Endothelial cell of umbilical vein (primary cell): ENCODE measurements around the gene GFER.

Experiments used
- EZH2 ChIP-seq: IDR thresholded peaks from 2 replicates; pipeline ENCODE4 v1.6.1; 2012; ENCODE audit warnings: borderline replicate concordance, low read depth, mild to moderate bottlenecking, moderate library complexity, low read length, inconsistent platforms; ENCODE audit not compliant: severe bottlenecking
- GATA2 ChIP-seq: IDR thresholded peaks from 2 replicates; pipeline ENCODE4 v1.7.0; 2011; ENCODE audit warnings: low read depth, mild to moderate bottlenecking, moderate library complexity, mixed read lengths, low read length; ENCODE audit not compliant: insufficient read length, insufficient read depth
- JUN ChIP-seq: IDR thresholded peaks from 2 replicates; pipeline ENCODE4 v1.6.1; 2011; ENCODE audit warnings: borderline replicate concordance, low read depth; ENCODE audit not compliant: insufficient read length, insufficient read depth
- POLR2A ChIP-seq: IDR thresholded peaks from 2 replicates; pipeline ENCODE4 v1.6.1; 2012; ENCODE audit warnings: low read depth, mild to moderate bottlenecking, control low read depth, low read length
- POLR2AphosphoS5 ChIP-seq: IDR thresholded peaks from 2 replicates; pipeline ENCODE4 v1.6.1; 2012; ENCODE audit warnings: low read depth, mild to moderate bottlenecking, control low read depth, low read length, moderate library complexity; ENCODE audit not compliant: insufficient read depth
- TF ChIP-seq, protein P1 (sequence below), 2 donors: IDR thresholded peaks; 1 replicate in 1 of 2; 2 replicates in 1 of 2; pipeline ENCODE4 v1.5.1; 2011; ENCODE audit warnings: low read length in 2 of 2, mild to moderate bottlenecking in 2 of 2, moderate library complexity in 2 of 2, control low read depth in 1 of 2, inconsistent platforms in 1 of 2, low read depth in 1 of 2; ENCODE audit not compliant: insufficient read depth in 1 of 2; ENCODE audit errors: extremely low read depth in 1 of 2
- TF ChIP-seq, protein P2 (sequence below): IDR thresholded peaks from 2 replicates; pipeline ENCODE4 v1.6.1; 2011; ENCODE audit not compliant: insufficient read depth, insufficient read length

DNA sequence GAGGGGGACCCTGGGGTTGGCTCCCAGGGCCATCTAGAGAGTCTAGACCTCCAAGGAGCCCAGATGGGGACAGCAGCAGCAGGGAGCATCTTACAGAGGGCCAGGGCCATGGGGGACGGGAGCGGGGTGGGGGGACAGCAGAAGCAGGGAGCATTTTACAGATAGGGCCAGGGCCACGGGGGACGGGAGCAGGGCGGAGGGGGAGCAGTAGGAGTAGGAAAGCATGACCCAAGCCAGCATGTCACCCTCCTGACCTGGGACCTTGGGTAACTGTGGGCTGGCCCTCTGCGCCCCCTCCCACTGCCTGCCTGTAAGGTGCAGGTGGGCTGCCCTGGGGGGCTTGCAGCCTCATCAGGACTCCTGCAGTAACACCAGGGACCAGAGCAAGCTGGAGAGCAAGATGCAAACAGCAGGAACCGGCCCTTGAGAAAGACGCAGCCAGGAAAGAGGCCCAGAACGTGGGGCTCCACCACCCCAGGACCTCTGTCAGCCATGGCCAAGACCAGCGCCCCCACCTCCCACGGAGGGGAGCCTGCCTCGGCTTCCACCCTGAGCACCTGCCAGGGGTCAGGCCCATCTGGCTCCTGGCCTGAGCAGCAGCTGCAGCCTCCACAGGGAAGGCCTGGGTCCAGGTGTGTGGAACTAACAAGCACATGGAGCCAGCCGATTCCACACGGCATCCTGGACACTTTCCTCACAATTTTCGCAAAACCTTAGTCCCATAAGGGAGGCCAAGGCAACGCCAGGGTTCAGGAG, 23.3 kb downstream of the GFER start:
- TF ChIP-seq EZH2, result no peak
- TF ChIP-seq, protein P1, sequence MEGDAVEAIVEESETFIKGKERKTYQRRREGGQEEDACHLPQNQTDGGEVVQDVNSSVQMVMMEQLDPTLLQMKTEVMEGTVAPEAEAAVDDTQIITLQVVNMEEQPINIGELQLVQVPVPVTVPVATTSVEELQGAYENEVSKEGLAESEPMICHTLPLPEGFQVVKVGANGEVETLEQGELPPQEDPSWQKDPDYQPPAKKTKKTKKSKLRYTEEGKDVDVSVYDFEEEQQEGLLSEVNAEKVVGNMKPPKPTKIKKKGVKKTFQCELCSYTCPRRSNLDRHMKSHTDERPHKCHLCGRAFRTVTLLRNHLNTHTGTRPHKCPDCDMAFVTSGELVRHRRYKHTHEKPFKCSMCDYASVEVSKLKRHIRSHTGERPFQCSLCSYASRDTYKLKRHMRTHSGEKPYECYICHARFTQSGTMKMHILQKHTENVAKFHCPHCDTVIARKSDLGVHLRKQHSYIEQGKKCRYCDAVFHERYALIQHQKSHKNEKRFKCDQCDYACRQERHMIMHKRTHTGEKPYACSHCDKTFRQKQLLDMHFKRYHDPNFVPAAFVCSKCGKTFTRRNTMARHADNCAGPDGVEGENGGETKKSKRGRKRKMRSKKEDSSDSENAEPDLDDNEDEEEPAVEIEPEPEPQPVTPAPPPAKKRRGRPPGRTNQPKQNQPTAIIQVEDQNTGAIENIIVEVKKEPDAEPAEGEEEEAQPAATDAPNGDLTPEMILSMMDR (IDR thresholded peaks at IDR 0.05; ENCODE audit: extremely low read depth in 1 of 2, insufficient read depth in 1 of 2, low read depth in 1 of 2, low read length in 2 of 2), result no peak
- no peak for TF ChIP-seq GATA2
- TF ChIP-seq POLR2A, result peak; percentile 24
- no peak for TF ChIP-seq POLR2AphosphoS5
- TF ChIP-seq, protein P2, sequence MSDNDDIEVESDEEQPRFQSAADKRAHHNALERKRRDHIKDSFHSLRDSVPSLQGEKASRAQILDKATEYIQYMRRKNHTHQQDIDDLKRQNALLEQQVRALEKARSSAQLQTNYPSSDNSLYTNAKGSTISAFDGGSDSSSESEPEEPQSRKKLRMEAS, result no peak
- no peak for TF ChIP-seq JUN
